GM19463 (cell line): ENCODE data around the gene RNU6-9.

Source experiments
- ATAC-seq: cut with Tn5 transposase; IDR thresholded peaks from one replicate; pipeline ENCODE4 v1.9.1; 2021; ENCODE audit warnings: mild to moderate bottlenecking, moderate library complexity; ENCODE audit not compliant: unreplicated experiment

The RNU6-9 gene

GRCh38 chr19:861141-861755 lies 32.0 kb upstream of the RNU6-9 start:
- ATAC-seq, result no peak

- no peak for ATAC-seq
These were observed 31.3 kb upstream of the RNU6-9 start for GRCh38 chr19:861756-862580.

GRCh38 chr19:862581-863314 lies 30.5 kb upstream of the RNU6-9 start:
- ATAC-seq, result no peak

- ATAC-seq, result no peak
These were observed 30.0 kb upstream of the RNU6-9 start for GRCh38 chr19:863315-863620.

GRCh38 chr19:866769-867300 lies 26.4 kb upstream of the RNU6-9 start:
- no peak for ATAC-seq

GRCh38 chr19:867301-867793 lies 25.9 kb upstream of the RNU6-9 start:
- no peak for ATAC-seq

GRCh38 chr19:867855-868457 lies 25.3 kb upstream of the RNU6-9 start:
- ATAC-seq, result no peak

- no peak for ATAC-seq
These were observed 24.6 kb upstream of the RNU6-9 start for GRCh38 chr19:868458-869244.

- ATAC-seq, result no peak
These were observed 23.8 kb upstream of the RNU6-9 start for GRCh38 chr19:869245-870177.

- no peak for ATAC-seq
These were observed 23.0 kb upstream of the RNU6-9 start for GRCh38 chr19:870314-870713.

GRCh38 chr19:870963-871401 lies 22.3 kb upstream of the RNU6-9 start:
- ATAC-seq, result no peak

GRCh38 chr19:871446-872265 lies 21.6 kb upstream of the RNU6-9 start:
- no peak for ATAC-seq

GRCh38 chr19:872266-872951 lies 20.9 kb upstream of the RNU6-9 start:
- ATAC-seq, result no peak

GRCh38 chr19:873084-873483 lies 20.2 kb upstream of the RNU6-9 start:
- no peak for ATAC-seq

- ATAC-seq, result no peak
These were observed 19.7 kb upstream of the RNU6-9 start for GRCh38 chr19:873561-874041.

GRCh38 chr19:875265-875879 lies 17.9 kb upstream of the RNU6-9 start:
- no peak for ATAC-seq

- no peak for ATAC-seq
These were observed 17.2 kb upstream of the RNU6-9 start for GRCh38 chr19:876089-876488.
